Loucy (cell line): ENCODE measurements around the gene RNF8.
"Not testable (repeated sequence)": the region's sequence is repeated elsewhere in the genome, so short reads cannot be mapped to it uniquely, and the experiment has no call there.

Experiments
- H2AFZ ChIP-seq: fragments of 200-600 bp; sonication (generic); 2 replicates; pipeline ENCODE4 v1.6.0; 2016; ENCODE audit warnings: antibody characterized with exemption, mild to moderate bottlenecking, low read length, moderate library complexity
- H3F3A ChIP-seq: fragments of 200-600 bp; 2 replicates; pipeline ENCODE4 v1.6.0; 2016; ENCODE audit warnings: antibody characterized with exemption, low read depth, mild to moderate bottlenecking
- H3K27me3 ChIP-seq: fragments of 200-600 bp; sonication (generic); 2 replicates; pipeline ENCODE4 v1.6.1; 2014; ENCODE audit warnings: low read length, mild to moderate bottlenecking; ENCODE audit not compliant: insufficient read depth, poor library complexity, severe bottlenecking
- H3K36me3 ChIP-seq: fragments of 200-600 bp; sonication (generic); 2 replicates; pipeline ENCODE4 v1.6.1; 2016; ENCODE audit warnings: low read length; ENCODE audit not compliant: insufficient read depth
- H3K4me1 ChIP-seq: fragments of 200-600 bp; sonication (generic); 2 replicates; pipeline ENCODE4 v1.5.1; 2014; ENCODE audit warnings: low read length, mild to moderate bottlenecking; ENCODE audit not compliant: insufficient read depth, poor library complexity, severe bottlenecking
- H3K4me2 ChIP-seq: fragments of 200-600 bp; sonication (generic); 2 replicates; pipeline ENCODE4 v1.6.0; 2014; ENCODE audit warnings: antibody characterized with exemption, low read length, low read depth, mild to moderate bottlenecking; ENCODE audit not compliant: poor library complexity, severe bottlenecking
- H3K4me3 ChIP-seq: fragments of 200-600 bp; sonication (generic); 2 replicates; pipeline ENCODE4 v1.5.1; 2014; ENCODE audit warnings: low read length, mild to moderate bottlenecking, mixed read lengths; ENCODE audit not compliant: poor library complexity, severe bottlenecking
- H3K79me2 ChIP-seq: fragments of 200-600 bp; sonication (generic); 2 replicates; pipeline ENCODE4 v1.6.1; 2014; ENCODE audit warnings: low read length; ENCODE audit not compliant: insufficient read depth
- H3K9ac ChIP-seq: fragments of 200-600 bp; sonication (generic); 2 replicates; pipeline ENCODE4 v1.6.0; 2014; ENCODE audit warnings: mild to moderate bottlenecking, low read depth, low read length, moderate library complexity; ENCODE audit not compliant: poor library complexity, severe bottlenecking
- H3K9me2 ChIP-seq: fragments of 200-600 bp; sonication (generic); replicated peaks from 2 replicates; pipeline ENCODE4 v1.6.1; 2016; ENCODE audit warnings: low read depth, low read length, mixed read lengths
- H3K9me3 ChIP-seq: fragments of 200-600 bp; sonication (generic); 2 replicates; pipeline ENCODE4 v1.6.1; 2014; ENCODE audit warnings: mild to moderate bottlenecking, antibody characterized with exemption, low read length, low read depth; ENCODE audit not compliant: insufficient read depth
- H4K20me1 ChIP-seq: fragments of 200-600 bp; sonication (generic); 2 replicates; pipeline ENCODE4 v1.6.0; 2014; ENCODE audit warnings: antibody characterized with exemption, low read length, mild to moderate bottlenecking; ENCODE audit not compliant: insufficient read depth, poor library complexity, severe bottlenecking
- CTCF ChIP-seq: fragments of 200-600 bp; sonication (generic); conservative IDR thresholded peaks from 2 replicates; pipeline ENCODE4 v1.5.1; 2014; ENCODE audit warnings: mild to moderate bottlenecking, antibody characterized with exemption, low read length
- EZH2phosphoT487 ChIP-seq: fragments of 200-600 bp; IDR thresholded peaks from 2 replicates; pipeline ENCODE4 v1.6.1; 2018; ENCODE audit warnings: antibody characterized with exemption, mild to moderate bottlenecking, moderate library complexity, borderline replicate concordance

Gene RNF8

GRCh38 chr6:37331047-37331446 lies 22.7 kb upstream of the RNF8 start:
- TF ChIP-seq CTCF (no peak), EZH2phosphoT487 (no peak)
- no peaks in the 10 kb centered on the region for H3K9me3 ChIP-seq
- H3K79me2 ChIP-seq: no peaks in the 10 kb centered on the region
- H3K27me3 ChIP-seq: no peaks in the 10 kb centered on the region
- no peaks in the 10 kb centered on the region for H4K20me1 ChIP-seq
- peaks cover 32% of the 10 kb centered on the region; the same call in 1 of the 2 replicates for H3K36me3 ChIP-seq
- H3K4me1 ChIP-seq: no peaks in the 10 kb centered on the region
- H3K9ac ChIP-seq: no peak overlapping the region
- peaks cover 2% of the 10 kb centered on the region; the same call in 1 of the 2 replicates for H3F3A ChIP-seq
- H3K9me2 ChIP-seq: no peaks in the 10 kb centered on the region
- no peak overlapping the region for H2AFZ ChIP-seq
- no peak overlapping the region for H3K4me3 ChIP-seq
- no peak overlapping the region for H3K4me2 ChIP-seq

- H3K9me2 ChIP-seq: no peaks in the 10 kb centered on the region
- TF ChIP-seq CTCF (no peak), EZH2phosphoT487 (no peak)
- no peaks in the 10 kb centered on the region for H3K79me2 ChIP-seq
- H3K4me2 ChIP-seq: no peak overlapping the region
- H3K9ac ChIP-seq: no peak overlapping the region
- H3F3A ChIP-seq: peaks cover 2% of the 10 kb centered on the region; the same call in 1 of the 2 replicates
- H3K27me3 ChIP-seq: no peaks in the 10 kb centered on the region
- H3K4me3 ChIP-seq: no peak overlapping the region
- H3K36me3 ChIP-seq: peaks cover 32% of the 10 kb centered on the region; the same call in 1 of the 2 replicates
- H4K20me1 ChIP-seq: no peaks in the 10 kb centered on the region
- no peaks in the 10 kb centered on the region for H3K9me3 ChIP-seq
- H3K4me1 ChIP-seq: no peaks in the 10 kb centered on the region
- no peak overlapping the region for H2AFZ ChIP-seq
Observed at GRCh38 chr6:37332894-37333293, 20.9 kb upstream of the RNF8 start.

GRCh38 chr6:37334047-37334446 lies 19.7 kb upstream of the RNF8 start:
- TF ChIP-seq EZH2phosphoT487 (no peak), CTCF (no peak)
- H3K4me1 ChIP-seq: no peaks in the 10 kb centered on the region
- H3F3A ChIP-seq: no peaks in the 10 kb centered on the region

GRCh38 chr6:37338317-37338716 lies 15.5 kb upstream of the RNF8 start:
- not testable (repeated sequence) for H3K9me2 ChIP-seq, H3K4me1 ChIP-seq, H3K27me3 ChIP-seq, H3K36me3 ChIP-seq, H3K79me2 ChIP-seq, H3K4me2 ChIP-seq, H4K20me1 ChIP-seq, H3F3A ChIP-seq, H2AFZ ChIP-seq, H3K9me3 ChIP-seq, H3K9ac ChIP-seq, H3K4me3 ChIP-seq

More at GRCh38 chr6:37334047-37334446, 19.7 kb upstream of the RNF8 start:
- Histone ChIP-seq H4K20me1 (no peaks in the 10 kb centered on the region), H3K79me2 (no peaks in the 10 kb centered on the region), H2AFZ (no peak overlapping the region), H3K36me3 (peaks cover 32% of the 10 kb centered on the region; the same call in 1 of the 2 replicates), H3K9me3 (no peaks in the 10 kb centered on the region), H3K9ac (no peak overlapping the region), H3K4me3 (no peak overlapping the region), H3K4me2 (no peak overlapping the region), H3K27me3 (no peaks in the 10 kb centered on the region), H3K9me2 (no peaks in the 10 kb centered on the region)
